Prostate gland (tissue), 2 donors: ENCODE data around the gene CLDN7. TPM values are rescaled to one million over a fixed set of nuclear protein-coding genes. Genes with fewer than 3 reads are reported as not detected.

Source experiments
- DNase-seq: peaks from one replicate; pipeline ENCODE4 v3.0.0-alpha.2; 2019; ENCODE audit warnings: low spot score
- H3K27ac ChIP-seq, 2 donors: fragments of 200-600 bp; sonication (generic); 2 replicates each; pipeline ENCODE4 v1.5.1; 2017 to 2019
- H3K27me3 ChIP-seq: fragments of 200-600 bp; sonication (generic); replicated peaks from 2 replicates; pipeline ENCODE4 v1.5.1; 2019; ENCODE audit not compliant: insufficient read depth
- H3K36me3 ChIP-seq, 2 donors: fragments of 200-600 bp; sonication (generic); 1 replicate in 1 of 2; 2 replicates in 1 of 2; pipeline versions ENCODE4 v1.5.1 to v1.8.1; 2017 to 2019
- H3K4me1 ChIP-seq: fragments of 200-600 bp; sonication (generic); replicated peaks from 2 replicates; pipeline ENCODE4 v1.5.1; 2019
- H3K4me3 ChIP-seq, 2 donors: fragments of 200-600 bp; sonication (generic); 2 replicates each; pipeline ENCODE4 v1.5.1; 2017 to 2019
- H3K9me3 ChIP-seq: fragments of 200-600 bp; sonication (generic); 2 replicates; pipeline ENCODE4 v1.5.1; 2017
- POLR2A ChIP-seq: fragments of 450-650 bp; IDR thresholded peaks from one replicate; pipeline ENCODE4 v1.6.1; 2016; ENCODE audit warnings: antibody characterized with exemption, mild to moderate bottlenecking
- POLR2AphosphoS5 ChIP-seq: sonication (generic); formaldehyde crosslinking; IDR thresholded peaks from one replicate; pipeline ENCODE4 v1.6.1; 2017; ENCODE audit warnings: antibody characterized with exemption
- WGBS: methylation state at CpG from one replicate; pipeline ENCODE4 v1.1.5; 2018; 5-methylcytosine and 5-hydroxymethylcytosine counted together
- intact Hi-C: fragments of 100-400 bp; cut with DNase I; formaldehyde crosslinking; loops from one replicate; pipeline ENCODE4 v1.14.2; 2022
- total RNA-seq, 2 donors: library from RNA; depleted of rRNA; stranded (reverse); fragments of >200 nt; gene quantifications; one replicate each; pipeline ENCODE4 v1.1.0, GENCODE V29; 2016
- TF ChIP-seq, protein P1 (sequence below), 4 experiments: fragments of 200-600 bp in 2 of 4; fragments of 450-650 bp in 2 of 4; sonication (generic) in 2 of 4; IDR thresholded peaks; 1 replicate in 3 of 4; 2 replicates in 1 of 4; pipeline ENCODE4 v1.5.1; 2016 to 2019; ENCODE audit warnings: antibody characterized with exemption in 4 of 4, mild to moderate bottlenecking in 2 of 4, moderate library complexity in 2 of 4

The CLDN7 gene
- total RNA-seq, 2 donors from 2014 or later = 42.0 to 45.8 TPM

DNA sequence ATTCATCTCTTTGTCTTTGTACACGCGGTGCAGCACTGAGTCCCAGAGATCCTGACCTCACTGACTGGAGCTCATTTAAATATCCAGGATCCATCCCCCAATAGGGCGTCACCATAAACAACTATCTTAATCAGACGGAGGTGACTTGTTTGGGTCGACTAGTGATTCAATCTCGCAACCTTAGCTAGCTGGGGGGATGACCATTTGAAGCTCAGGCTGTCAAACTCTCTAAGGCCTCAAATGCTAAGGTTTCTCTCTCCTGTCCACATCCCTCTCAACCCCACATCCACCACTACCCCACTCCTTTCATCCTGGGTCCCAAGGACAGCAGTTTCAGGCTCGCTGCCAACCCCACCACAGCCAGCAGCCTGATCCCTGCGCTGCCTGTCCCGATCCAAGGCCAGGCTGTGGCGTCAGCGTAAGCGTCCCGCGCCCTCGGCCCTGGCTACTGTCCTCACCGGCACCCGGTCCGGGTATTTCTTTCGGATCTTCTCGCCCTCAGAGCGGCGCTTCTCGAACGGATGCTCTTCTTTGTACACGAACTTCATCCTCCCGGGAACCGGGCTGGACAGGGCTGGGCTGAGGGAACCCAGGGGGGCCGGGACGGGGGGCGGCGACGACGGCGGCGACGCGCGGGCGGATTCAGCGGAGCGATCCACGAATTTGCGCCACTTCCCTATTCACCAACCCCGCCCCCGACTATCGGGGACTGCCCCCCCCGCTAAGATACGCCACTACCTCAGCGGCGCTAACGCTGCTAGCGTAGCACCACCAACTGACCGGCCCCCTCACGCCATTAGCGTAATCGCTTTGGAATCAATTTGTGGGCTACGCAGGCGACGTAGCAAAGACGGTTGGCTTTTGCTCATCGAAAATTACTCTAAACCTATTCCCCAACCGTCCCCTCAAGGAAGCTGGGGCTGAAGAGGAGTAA, 20.2 kb downstream of the CLDN7 start, which contains the start of gene GABARAP:
TSS of gene GABARAP (minus strand) at position 667 of the 934 bp plus-strand sequence. CDS start at position 548, 119 bp downstream.
- Histone ChIP-seq H3K36me3 (peaks cover 0 to 18% of the 10 kb centered on the region in 2 donors), H3K4me3 (peak within 1 kb of the TSS; percentile 76 to 84), H3K27ac (peak within 1 kb of the TSS; percentile 98), H3K27me3 (no peaks in the 10 kb centered on the region), H3K4me1 (peaks cover 14% of the 10 kb centered on the region), H3K9me3 (no peaks in the 10 kb centered on the region)
- TF ChIP-seq, protein P1, sequence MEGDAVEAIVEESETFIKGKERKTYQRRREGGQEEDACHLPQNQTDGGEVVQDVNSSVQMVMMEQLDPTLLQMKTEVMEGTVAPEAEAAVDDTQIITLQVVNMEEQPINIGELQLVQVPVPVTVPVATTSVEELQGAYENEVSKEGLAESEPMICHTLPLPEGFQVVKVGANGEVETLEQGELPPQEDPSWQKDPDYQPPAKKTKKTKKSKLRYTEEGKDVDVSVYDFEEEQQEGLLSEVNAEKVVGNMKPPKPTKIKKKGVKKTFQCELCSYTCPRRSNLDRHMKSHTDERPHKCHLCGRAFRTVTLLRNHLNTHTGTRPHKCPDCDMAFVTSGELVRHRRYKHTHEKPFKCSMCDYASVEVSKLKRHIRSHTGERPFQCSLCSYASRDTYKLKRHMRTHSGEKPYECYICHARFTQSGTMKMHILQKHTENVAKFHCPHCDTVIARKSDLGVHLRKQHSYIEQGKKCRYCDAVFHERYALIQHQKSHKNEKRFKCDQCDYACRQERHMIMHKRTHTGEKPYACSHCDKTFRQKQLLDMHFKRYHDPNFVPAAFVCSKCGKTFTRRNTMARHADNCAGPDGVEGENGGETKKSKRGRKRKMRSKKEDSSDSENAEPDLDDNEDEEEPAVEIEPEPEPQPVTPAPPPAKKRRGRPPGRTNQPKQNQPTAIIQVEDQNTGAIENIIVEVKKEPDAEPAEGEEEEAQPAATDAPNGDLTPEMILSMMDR (IDR thresholded peaks at IDR 0.05) = peak in 1 of 4 experiments; percentile 6
- TF ChIP-seq POLR2A = peak; percentile 76
- peak; percentile 21 for TF ChIP-seq POLR2AphosphoS5
- DNase-seq = peak; percentile 93
- WGBS = under 1% methylated on average over 58 of the region's 62 CpGs
- intact Hi-C loops = no loop called here

DNA sequence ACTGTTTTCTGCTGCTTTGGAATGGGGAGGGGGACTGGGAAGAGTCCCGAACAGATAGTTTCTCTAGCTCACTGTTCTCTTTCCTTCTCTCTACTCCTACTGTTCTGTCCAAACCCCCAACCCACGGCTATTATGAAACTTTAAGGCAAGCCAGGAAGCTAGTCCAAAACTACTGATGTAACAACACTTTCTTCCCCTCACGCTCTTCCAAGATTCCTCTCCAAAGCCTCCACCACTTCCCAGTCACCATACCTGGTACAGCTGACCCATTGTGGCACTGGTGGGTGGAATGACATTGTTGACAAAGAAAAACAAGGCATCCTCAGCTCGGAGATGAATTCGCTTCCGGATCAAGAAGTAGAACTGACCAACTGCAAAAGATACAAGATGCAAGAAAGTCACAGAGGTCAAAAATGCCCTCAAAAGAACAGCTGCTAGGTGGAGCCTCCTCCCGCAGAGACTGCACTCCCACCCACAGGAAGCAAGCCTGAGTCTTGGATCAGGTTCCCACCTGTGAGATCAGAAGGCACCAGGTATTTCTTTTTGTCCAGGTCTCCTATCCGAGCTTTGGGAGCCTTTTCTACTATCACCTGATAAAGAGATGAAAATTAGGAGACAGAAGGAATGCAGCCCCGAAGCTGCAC, 21.1 kb downstream of the CLDN7 start:
- H3K27ac ChIP-seq = peak overlapping the region; percentile 98
- H3K9me3 ChIP-seq = no peaks in the 10 kb centered on the region
- 23% methylated on average over 9 of the region's 9 CpGs for WGBS
- no peak for TF ChIP-seq POLR2AphosphoS5
- TF ChIP-seq, protein P1 (IDR thresholded peaks at IDR 0.05) = no peak
- no peak for TF ChIP-seq POLR2A
- H3K36me3 ChIP-seq = peaks cover 0 to 18% of the 10 kb centered on the region in 2 donors
- no peaks in the 10 kb centered on the region for H3K27me3 ChIP-seq
- DNase-seq = no peak
- intact Hi-C loops = no loop called here
- peak overlapping the region; percentile 76 to 84 for H3K4me3 ChIP-seq
- peaks cover 14% of the 10 kb centered on the region for H3K4me1 ChIP-seq

DNA sequence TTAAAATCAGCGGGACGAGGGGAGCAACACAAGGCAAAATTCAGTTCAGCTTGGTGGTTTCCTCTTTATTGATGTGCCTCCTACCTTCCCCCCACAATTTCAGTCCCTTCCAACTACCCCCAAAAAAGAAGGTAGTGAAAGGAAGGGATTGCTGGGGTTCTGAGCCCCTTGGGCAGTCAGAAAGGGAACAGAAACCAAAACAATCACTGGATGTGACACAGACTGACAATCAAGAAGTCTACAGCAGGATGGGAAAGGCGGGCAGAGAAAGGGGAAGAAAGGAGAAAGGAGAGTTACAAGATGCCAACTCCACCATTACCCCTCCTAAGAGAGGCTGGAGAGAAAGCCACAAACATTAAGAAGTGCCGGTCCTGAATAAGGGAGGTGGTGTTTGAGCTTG, 21.9 kb downstream of the CLDN7 start:
- TF ChIP-seq POLR2AphosphoS5 (no peak), POLR2A (no peak)
- TF ChIP-seq, protein P1 (IDR thresholded peaks at IDR 0.05) = no peak
- Histone ChIP-seq H3K36me3 (peaks cover 0 to 12% of the 10 kb centered on the region in 2 donors), H3K27me3 (no peaks in the 10 kb centered on the region), H3K27ac (peak overlapping the region; percentile 98), H3K9me3 (no peaks in the 10 kb centered on the region), H3K4me1 (peaks cover 14% of the 10 kb centered on the region), H3K4me3 (peak overlapping the region in 1 of 2 donors; percentile 76)
- intact Hi-C loops = no loop called here
- DNase-seq = no peak
- WGBS = 64% methylated on average over 4 of the region's 4 CpGs

DNA sequence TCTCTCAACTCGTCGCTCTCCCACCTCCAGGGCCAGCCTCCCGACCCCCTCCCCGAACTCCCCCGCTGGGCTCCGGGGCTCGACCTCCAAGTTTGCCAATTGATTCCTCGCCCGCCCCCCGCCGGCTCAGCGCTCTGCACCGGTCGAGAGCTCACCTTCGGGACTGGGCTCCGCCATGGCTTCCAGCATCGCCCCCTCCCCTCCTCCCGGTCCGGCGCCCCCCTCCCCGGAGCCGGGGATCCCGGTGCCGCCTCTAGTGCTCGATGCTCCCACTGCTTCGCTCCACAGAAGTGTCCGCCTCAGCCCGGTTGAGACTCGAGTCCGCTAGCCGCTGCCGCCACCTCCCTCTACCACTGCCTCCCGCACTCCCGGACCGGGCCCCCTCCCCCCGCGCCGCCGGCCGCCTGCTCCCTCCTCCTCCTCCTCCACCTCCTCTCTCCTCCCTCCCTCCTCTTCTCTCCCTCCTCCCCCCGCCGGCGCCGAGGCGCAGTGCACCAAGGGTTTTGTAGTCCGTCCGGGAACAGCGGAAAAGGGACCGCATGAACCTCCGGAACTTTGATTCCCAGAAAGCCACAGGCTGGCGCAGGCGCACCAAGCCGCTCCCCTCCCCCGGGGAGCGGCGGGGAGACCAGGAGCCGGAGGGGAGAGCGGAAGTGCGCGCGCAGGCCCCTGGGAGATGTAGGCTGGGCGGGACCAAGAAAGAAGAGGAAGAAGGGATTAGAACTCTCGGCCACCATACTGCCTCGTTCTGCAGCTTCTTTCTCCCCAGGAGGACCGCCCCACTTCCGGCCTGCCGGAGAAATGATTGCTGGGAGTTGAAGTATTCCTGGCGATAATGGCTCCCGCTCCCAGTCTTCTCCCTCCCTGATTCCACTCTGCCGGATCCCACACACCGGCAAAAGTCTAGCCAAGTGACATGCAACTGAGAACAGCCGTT, 22.9 kb downstream of the CLDN7 start, which contains the start of gene PHF23:
TSS of gene PHF23 (minus strand) at position 367 of the 937 bp plus-strand sequence. CDS start at position 189, 178 bp downstream.
- TF ChIP-seq, protein P1 (IDR thresholded peaks at IDR 0.05) = peak in 3 of 4 experiments; percentile 27 to 78 (median 33)
- peak; percentile 89 for TF ChIP-seq POLR2A
- peak; percentile 99 for TF ChIP-seq POLR2AphosphoS5
- intact Hi-C loops = loop anchor here (10.0 kb wide), 1 partner anchor 595 kb away; the partner anchor contains the start of gene KDM6B
- H3K27ac ChIP-seq = peak within 1 kb of the TSS; percentile 98 to 99
- peaks cover 18% of the 10 kb centered on the region for H3K4me1 ChIP-seq
- peak within 1 kb of the TSS; percentile 94 to 100 for H3K4me3 ChIP-seq
- peak; percentile 99 for DNase-seq
- H3K27me3 ChIP-seq = no peaks in the 10 kb centered on the region
- H3K9me3 ChIP-seq = no peaks in the 10 kb centered on the region
- H3K36me3 ChIP-seq = peaks cover 0 to 10% of the 10 kb centered on the region in 2 donors
- under 1% methylated on average over 70 of the region's 72 CpGs for WGBS
